DND-41 (cell line): ENCODE data around the gene DDX50.

Experiments used
- EZH2 ChIP-seq: IDR thresholded peaks from 3 replicates; pipeline ENCODE4 v1.6.1; 2012; ENCODE audit warnings: borderline replicate concordance, low read depth, mild to moderate bottlenecking, moderate library complexity, low read length, inconsistent platforms; ENCODE audit not compliant: severe bottlenecking
- TF ChIP-seq, protein P1 (sequence below): IDR thresholded peaks from 2 replicates; pipeline ENCODE4 v1.5.1; 2012; ENCODE audit warnings: borderline replicate concordance, low read length, moderate library complexity, mild to moderate bottlenecking; ENCODE audit not compliant: poor library complexity, severe bottlenecking; ENCODE audit errors: extremely low read depth

GRCh38 chr10:68957284-68957615 is 56.1 kb downstream of the DDX50 start:
- TF ChIP-seq, protein P1, sequence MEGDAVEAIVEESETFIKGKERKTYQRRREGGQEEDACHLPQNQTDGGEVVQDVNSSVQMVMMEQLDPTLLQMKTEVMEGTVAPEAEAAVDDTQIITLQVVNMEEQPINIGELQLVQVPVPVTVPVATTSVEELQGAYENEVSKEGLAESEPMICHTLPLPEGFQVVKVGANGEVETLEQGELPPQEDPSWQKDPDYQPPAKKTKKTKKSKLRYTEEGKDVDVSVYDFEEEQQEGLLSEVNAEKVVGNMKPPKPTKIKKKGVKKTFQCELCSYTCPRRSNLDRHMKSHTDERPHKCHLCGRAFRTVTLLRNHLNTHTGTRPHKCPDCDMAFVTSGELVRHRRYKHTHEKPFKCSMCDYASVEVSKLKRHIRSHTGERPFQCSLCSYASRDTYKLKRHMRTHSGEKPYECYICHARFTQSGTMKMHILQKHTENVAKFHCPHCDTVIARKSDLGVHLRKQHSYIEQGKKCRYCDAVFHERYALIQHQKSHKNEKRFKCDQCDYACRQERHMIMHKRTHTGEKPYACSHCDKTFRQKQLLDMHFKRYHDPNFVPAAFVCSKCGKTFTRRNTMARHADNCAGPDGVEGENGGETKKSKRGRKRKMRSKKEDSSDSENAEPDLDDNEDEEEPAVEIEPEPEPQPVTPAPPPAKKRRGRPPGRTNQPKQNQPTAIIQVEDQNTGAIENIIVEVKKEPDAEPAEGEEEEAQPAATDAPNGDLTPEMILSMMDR = no peak
- TF ChIP-seq EZH2 = no peak
